OCI-LY3 (cell line): ENCODE measurements around the gene SYNE1.

Experiments
- H2AFZ ChIP-seq: fragments of 200-600, 300-600 bp; shearing (Covaris generic); 2 replicates; pipeline ENCODE4 v1.6.0; 2014; ENCODE audit warnings: antibody characterized with exemption, low read depth, low read length
- H3K27ac ChIP-seq: fragments of 200-600, 300-600 bp; sonication (generic); 2 replicates; pipeline ENCODE4 v1.5.1; 2014; ENCODE audit warnings: mild to moderate bottlenecking, low read length, moderate library complexity, mixed read lengths
- H3K27me3 ChIP-seq: fragments of 200-600, 300-600 bp; sonication (generic); 2 replicates; pipeline ENCODE4 v1.6.1; 2014; ENCODE audit warnings: low read depth, low read length, mixed read lengths
- H3K36me3 ChIP-seq: fragments of 200-600, 300-600 bp; sonication (generic); replicated peaks from 2 replicates; pipeline ENCODE3; 2014; ENCODE audit warnings: low read depth, low read length, mixed read lengths
- H3K4me1 ChIP-seq: fragments of 300-600, 200-600 bp; sonication (generic); 2 replicates; pipeline ENCODE4 v1.6.1; 2014; ENCODE audit warnings: low read length, mixed read lengths
- H3K4me2 ChIP-seq: fragments of 200-600, 300-600 bp; sonication (generic); 2 replicates; pipeline ENCODE4 v1.6.1; 2014; ENCODE audit warnings: low read length, mixed read lengths
- H3K4me3 ChIP-seq: fragments of 300-600, 200-600 bp; sonication (generic); 2 replicates; pipeline ENCODE4 v1.5.1; 2014; ENCODE audit warnings: antibody characterized with exemption, mild to moderate bottlenecking, low read length, moderate library complexity
- H3K79me2 ChIP-seq: fragments of 300-600, 200-600 bp; shearing (Covaris generic); 2 replicates; pipeline ENCODE4 v1.6.1; 2014; ENCODE audit warnings: mild to moderate bottlenecking, low read length, mixed read lengths
- H3K9ac ChIP-seq: fragments of 300-600, 200-600 bp; shearing (Covaris generic); 2 replicates; pipeline ENCODE4 v1.6.0; 2014; ENCODE audit warnings: mild to moderate bottlenecking, low read length, moderate library complexity
- H3K9me3 ChIP-seq: fragments of 200-600, 300-600 bp; shearing (Covaris generic); 2 replicates; pipeline ENCODE4 v1.6.1; 2014; ENCODE audit warnings: low read length, mixed read lengths; ENCODE audit not compliant: insufficient read depth
- H4K20me1 ChIP-seq: fragments of 200-600, 300-600 bp; sonication (generic); 2 replicates; pipeline ENCODE4 v1.6.1; 2016; ENCODE audit warnings: low read length, mixed read lengths; ENCODE audit not compliant: insufficient read depth
- CTCF ChIP-seq: fragments of 200-600, 300-600 bp; sonication (generic); IDR thresholded peaks from 2 replicates; pipeline ENCODE4 v1.5.1; 2014; ENCODE audit warnings: antibody characterized with exemption, low read length, low read depth
- EZH2phosphoT487 ChIP-seq: fragments of 200-600 bp; shearing (Covaris generic); IDR thresholded peaks from 2 replicates; pipeline ENCODE4 v1.6.1; 2018; ENCODE audit warnings: antibody characterized with exemption, mixed run types, low read depth

SYNE1 gene

GRCh38 chr6:152343735-152344360 lies 293.3 kb downstream of the SYNE1 start:
- H4K20me1 ChIP-seq, result no peaks in the 10 kb centered on the region
- H2AFZ ChIP-seq, result no peak overlapping the region
- H3K9ac ChIP-seq, result no peak overlapping the region
- no peak overlapping the region for H3K4me2 ChIP-seq
- no peaks in the 10 kb centered on the region for H3K9me3 ChIP-seq
- no peaks in the 10 kb centered on the region for H3K4me1 ChIP-seq
- TF ChIP-seq EZH2phosphoT487 (no peak), CTCF (no peak)
- H3K27ac ChIP-seq, result no peak overlapping the region
- H3K4me3 ChIP-seq, result no peak overlapping the region
- H3K27me3 ChIP-seq, result 0 out of 2 replicates have a peak, but pooled peaks cover 8% of the 10 kb centered on the region
- no peaks in the 10 kb centered on the region for H3K36me3 ChIP-seq
- H3K79me2 ChIP-seq, result no peaks in the 10 kb centered on the region

GRCh38 chr6:152341596-152341995 lies 295.6 kb downstream of the SYNE1 start:
- Histone ChIP-seq H2AFZ (no peak overlapping the region), H3K27me3 (0 out of 2 replicates have a peak, but pooled peaks cover 9% of the 10 kb centered on the region)

GRCh38 chr6:152338335-152339125 lies 298.6 kb downstream of the SYNE1 start:
- no peak overlapping the region for H2AFZ ChIP-seq
- H3K79me2 ChIP-seq, result no peaks in the 10 kb centered on the region
- H3K27ac ChIP-seq, result no peak overlapping the region
- H3K4me1 ChIP-seq, result no peaks in the 10 kb centered on the region
- H3K4me3 ChIP-seq, result no peak overlapping the region
- H3K9me3 ChIP-seq, result no peaks in the 10 kb centered on the region
- TF ChIP-seq CTCF (peak; percentile 62), EZH2phosphoT487 (no peak)
- H3K4me2 ChIP-seq, result no peak overlapping the region
- H3K36me3 ChIP-seq, result no peaks in the 10 kb centered on the region
- H3K9ac ChIP-seq, result no peak overlapping the region
- H3K27me3 ChIP-seq, result 0 out of 2 replicates have a peak, but pooled peaks cover 9% of the 10 kb centered on the region
- H4K20me1 ChIP-seq, result no peaks in the 10 kb centered on the region

More at GRCh38 chr6:152341596-152341995, 295.6 kb downstream of the SYNE1 start:
- H3K4me2 ChIP-seq, result no peak overlapping the region
- no peaks in the 10 kb centered on the region for H3K9me3 ChIP-seq
- no peaks in the 10 kb centered on the region for H3K4me1 ChIP-seq
- TF ChIP-seq CTCF (no peak), EZH2phosphoT487 (no peak)
- H3K4me3 ChIP-seq, result no peak overlapping the region
- no peaks in the 10 kb centered on the region for H3K79me2 ChIP-seq
- no peak overlapping the region for H3K27ac ChIP-seq
- no peak overlapping the region for H3K9ac ChIP-seq
- no peaks in the 10 kb centered on the region for H4K20me1 ChIP-seq
- H3K36me3 ChIP-seq, result no peaks in the 10 kb centered on the region

GRCh38 chr6:152334555-152334954 lies 302.6 kb downstream of the SYNE1 start:
- Histone ChIP-seq H2AFZ (no peak overlapping the region), H3K27me3 (0 out of 2 replicates have a peak, but pooled peaks cover 8% of the 10 kb centered on the region), H3K9ac (no peak overlapping the region), H3K36me3 (no peaks in the 10 kb centered on the region), H3K79me2 (no peaks in the 10 kb centered on the region), H3K4me3 (no peak overlapping the region), H4K20me1 (no peaks in the 10 kb centered on the region), H3K4me2 (no peak overlapping the region), H3K27ac (no peak overlapping the region), H3K9me3 (no peaks in the 10 kb centered on the region), H3K4me1 (no peaks in the 10 kb centered on the region)
- TF ChIP-seq CTCF (no peak), EZH2phosphoT487 (no peak)
